HepG2 (cell line): ENCODE results near the gene RRP8. TPM values are rescaled to one million over a fixed set of nuclear protein-coding genes. Genes with fewer than 3 reads are reported as not detected.

Experiments used
- ATAC-seq: fragments of 200-7000 bp; cut with Tn5 transposase; 3 replicates; pipeline ENCODE4 v1.9.1; 2020; ENCODE audit warnings: mild to moderate bottlenecking, moderate library complexity
- BruUV-seq: library from RNA; stranded (reverse); fragments of 400-500 nt; replicated peaks from 2 replicates; lab custom pipeline; 2021; lab: Mats Ljungman, UMichigan
- CTCF ChIA-PET: fragments of 300-600 bp; formaldehyde crosslinking; extraction: SDS; loops from one replicate; lab custom pipeline; 2021; ENCODE audit warnings: low total read pairs, inconsistent platforms, low intra/inter-chr PET ratio; lab: Yijun Ruan, JAX
- POLR2A ChIA-PET: fragments of 350-600 bp; sonication (Branson Sonifier 250); formaldehyde crosslinking; loops from one replicate; lab custom pipeline; 2020; ENCODE audit warnings: antibody characterized with exemption, inconsistent platforms; lab: Yijun Ruan, JAX
- DNase-seq: peaks from one replicate; pipeline ENCODE4 v3.0.0-alpha.2; 2015; ENCODE audit warnings: low spot score
- FAIRE-seq: peaks from 3 replicates; lab custom pipeline; 2011; peaks lifted over from hg19 to GRCh38; lab: Jason Lieb, UNC
- H2AFZ ChIP-seq: one replicate; pipeline ENCODE4 v1.6.1; 2011; ENCODE audit warnings: low read length, inconsistent platforms
- H3K27ac ChIP-seq: fragments of 300-600 bp; 3 replicates; pipeline ENCODE4 v1.8.0; 2011; ENCODE audit warnings: mixed run types, mild to moderate bottlenecking, mixed read lengths, low read length, inconsistent platforms; ENCODE audit not compliant: insufficient read depth; ENCODE audit errors: extremely low read length
- H3K27me3 ChIP-seq, 2 experiments: fragments of 200-600 bp in 1 of 2; 2 replicates in 1 of 2; 3 replicates in 1 of 2; pipeline versions ENCODE4 v1.6.0 to v1.8.0; 2011; ENCODE audit warnings: low read length in 2 of 2, mild to moderate bottlenecking in 2 of 2, moderate library complexity in 2 of 2, inconsistent platforms in 1 of 2; ENCODE audit not compliant: insufficient read depth in 2 of 2, control insufficient read depth in 1 of 2
- H3K36me3 ChIP-seq, 2 experiments: fragments of 200-600 bp in 1 of 2; replicated peaks in 1 of 2; 2 replicates in 1 of 2; 3 replicates in 1 of 2; pipeline versions ENCODE4 v1.5.1 to v1.8.0; 2011; ENCODE audit warnings: low read length in 2 of 2, inconsistent platforms in 1 of 2; ENCODE audit not compliant: insufficient read depth in 2 of 2, control insufficient read depth in 1 of 2
- H3K4me1 ChIP-seq: 2 replicates; pipeline ENCODE4 v1.5.1; 2012; ENCODE audit warnings: low read length, inconsistent platforms; ENCODE audit not compliant: insufficient read depth
- H3K4me2 ChIP-seq: 2 replicates; pipeline ENCODE4 v1.6.0; 2011; ENCODE audit warnings: low read depth, low read length, inconsistent platforms
- H3K4me3 ChIP-seq, 3 experiments: fragments of 200-600 bp in 1 of 3; sonication (generic), shearing (Covaris generic) in 1 of 3; replicated peaks in 1 of 3; 2 replicates each; pipeline ENCODE4 v1.5.1; 2011 to 2016; ENCODE audit warnings: low read length in 3 of 3, inconsistent platforms in 2 of 3, low read depth in 2 of 3, mild to moderate bottlenecking in 2 of 3, control low read depth in 1 of 3, mixed read lengths in 1 of 3; ENCODE audit not compliant: insufficient read depth in 1 of 3
- H3K79me2 ChIP-seq: one replicate; pipeline ENCODE4 v1.6.1; 2011; ENCODE audit warnings: low read length, inconsistent platforms; ENCODE audit not compliant: insufficient read depth
- H3K9ac ChIP-seq: 2 replicates; pipeline ENCODE4 v1.6.0; 2011; ENCODE audit warnings: mild to moderate bottlenecking, low read depth, low read length, inconsistent platforms; ENCODE audit not compliant: insufficient read depth
- H3K9me3 ChIP-seq: 2 replicates; pipeline ENCODE4 v1.5.1; 2012; ENCODE audit warnings: mild to moderate bottlenecking, low read length
- H4K20me1 ChIP-seq: 2 replicates; pipeline ENCODE4 v1.6.0; 2011; ENCODE audit warnings: inconsistent platforms, mild to moderate bottlenecking, low read length, moderate library complexity; ENCODE audit not compliant: insufficient read depth
- ASH2L ChIP-seq: fragments of 300-600, 200-600 bp; sonication (generic); IDR thresholded peaks from 2 replicates; pipeline ENCODE4 v1.7.0; 2017; ENCODE audit warnings: low read depth, mild to moderate bottlenecking, moderate library complexity, mixed read lengths, low read length; ENCODE audit not compliant: insufficient read length
- BHLHE40 ChIP-seq: IDR thresholded peaks from 2 replicates; pipeline ENCODE4 v1.6.1; 2011; ENCODE audit warnings: low read length, improper control_type of control experiment
- CAMTA2 ChIP-seq: sonication (generic); formaldehyde crosslinking; IDR thresholded peaks from 2 replicates; pipeline ENCODE4 v1.4.0; 2020; ENCODE audit warnings: mild to moderate bottlenecking, missing genetic modification reagents, borderline replicate concordance
- ETV6 ChIP-seq: sonication (generic); formaldehyde crosslinking; conservative IDR thresholded peaks from 2 replicates; pipeline ENCODE4 v1.4.0; 2020; ENCODE audit warnings: missing genetic modification reagents
- FOXK2 ChIP-seq: fragments of 450-650 bp; IDR thresholded peaks from 2 replicates; pipeline ENCODE4 v1.6.1; 2016
- HNF4A ChIP-seq: sonication (generic); formaldehyde crosslinking; IDR thresholded peaks from 2 replicates; pipeline ENCODE4 v1.4.0; 2020; ENCODE audit warnings: missing genetic modification reagents
- KDM6A ChIP-seq: IDR thresholded peaks from 2 replicates; pipeline ENCODE4 v1.6.1; 2016; ENCODE audit warnings: low read depth
- NBN ChIP-seq: fragments of 450-650 bp; conservative IDR thresholded peaks from 2 replicates; pipeline ENCODE4 v1.6.1; 2017
- SUZ12 ChIP-seq: fragments of 150-350 bp; IDR thresholded peaks from 2 replicates; pipeline ENCODE4 v1.6.1; 2014; ENCODE audit warnings: low read depth, low read length
- ZC3H13 ChIP-seq: sonication (generic); formaldehyde crosslinking; IDR thresholded peaks from 2 replicates; pipeline ENCODE4 v1.8.1; 2023; ENCODE audit warnings: mild to moderate bottlenecking, missing genetic modification reagents, moderate library complexity
- ZKSCAN5 ChIP-seq: sonication (generic); formaldehyde crosslinking; IDR thresholded peaks from 2 replicates; pipeline ENCODE4 v1.5.1; 2020; ENCODE audit warnings: mild to moderate bottlenecking, missing genetic modification reagents
- ZNF484 ChIP-seq: sonication (generic); formaldehyde crosslinking; IDR thresholded peaks from 2 replicates; pipeline ENCODE4 v1.5.1; 2020; ENCODE audit warnings: mild to moderate bottlenecking, low read depth, missing genetic modification reagents, borderline replicate concordance
- ZNF589 ChIP-seq: sonication (generic); formaldehyde crosslinking; conservative IDR thresholded peaks from 2 replicates; pipeline ENCODE4 v1.8.0; 2022; ENCODE audit warnings: mild to moderate bottlenecking, moderate library complexity, missing genetic modification reagents
- WGBS: methylation state at CpG from one replicate; pipeline ENCODE4 v1.1.6; 2017; ENCODE audit warnings: low lambda C conversion rate; 5-methylcytosine and 5-hydroxymethylcytosine counted together
- in situ Hi-C: cut with HindIII; loops from 2 replicates; pipeline ENCODE4 v1.10.0; 2017; ENCODE audit warnings: low pct_unique_long_range_greater_than_20kb; ENCODE audit not compliant: extremely low pct_ligation_motif_present
- intact Hi-C: fragments of 100-400 bp; cut with micrococcal nuclease; formaldehyde crosslinking; loops from one replicate; pipeline ENCODE4 v1.10.0; 2022; ENCODE audit not compliant: unreplicated experiment
- polyA plus RNA-seq, 8 experiments: library from polyadenylated mRNA; depleted of rRNA in 3 of 8; stranded (reverse) in 7 of 8; unstranded in 1 of 8; fragments of >200 nt; fragmentation: Illumina TruSeq in 4 of 8; extraction: Trizol in 4 of 8; gene quantifications; 2 replicates each; pipeline versions ENCODE4 v1.2.1 to v1.2.3, GENCODE V29; 2011 to 2016; ENCODE audit warnings: low read depth in 4 of 8, missing spikeins in 1 of 8, mixed read lengths in 1 of 8; ENCODE audit not compliant: insufficient read depth in 1 of 8
- total RNA-seq, 5 experiments: library from RNA; depleted of rRNA; stranded (reverse); fragments of >200 nt; fragmentation: Illumina TruSeq; extraction: Trizol; gene quantifications; 2 replicates each; pipeline ENCODE4 v1.2.3, GENCODE V29; 2016; ENCODE audit warnings: low read depth in 1 of 5
- TF ChIP-seq, protein P1 (sequence below): sonication (generic); formaldehyde crosslinking; IDR thresholded peaks from 2 replicates; pipeline ENCODE4 v1.4.0; 2020; ENCODE audit warnings: missing genetic modification reagents, borderline replicate concordance
- TF ChIP-seq, protein P2 (sequence below): sonication (generic); formaldehyde crosslinking; IDR thresholded peaks from 2 replicates; pipeline ENCODE4 v1.9.0; 2022; ENCODE audit warnings: low read depth, missing genetic modification reagents
- TF ChIP-seq, protein P3 (sequence below): sonication (generic); IDR thresholded peaks from 2 replicates; pipeline ENCODE4 v1.6.1; 2016; ENCODE audit warnings: low read depth, borderline replicate concordance

The RRP8 gene
- total and polyA plus RNA-seq, 2 of the 13 experiments (the other 11 are each of a cell fraction or from before 2014, with no cell fraction given): 7.2 to 21.6 TPM

DNA sequence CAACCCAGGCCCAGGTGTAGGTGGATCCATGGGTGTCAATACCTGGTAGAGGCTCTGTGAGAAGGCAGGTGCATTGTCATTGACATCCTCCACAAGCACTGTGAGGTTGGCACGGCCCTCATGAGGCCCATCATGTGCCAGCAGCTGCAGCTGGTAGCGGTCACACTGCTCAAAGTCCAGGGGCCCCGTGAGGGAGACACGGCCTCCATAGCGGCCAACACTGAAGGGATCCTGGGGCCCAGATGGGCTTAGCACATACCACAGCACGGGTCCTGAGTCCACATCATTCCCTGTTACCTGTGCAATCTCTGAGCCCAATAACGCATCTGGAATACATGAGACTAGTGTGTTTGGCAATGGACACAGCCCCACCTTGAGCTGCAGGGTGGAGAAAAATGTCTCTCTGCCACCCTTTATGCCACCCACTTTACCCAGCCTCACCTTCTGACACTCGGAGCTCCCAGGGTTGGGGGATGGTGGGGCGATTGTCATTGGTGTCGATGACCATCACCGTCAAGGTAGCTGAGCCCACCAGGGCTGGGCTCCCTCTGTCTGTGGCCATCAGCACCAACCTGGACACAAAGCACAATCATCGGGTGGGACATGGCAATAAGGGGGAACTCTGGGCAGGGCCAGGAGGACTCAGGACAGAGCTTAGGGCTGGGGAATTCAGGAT lies 21.9 kb upstream of the RRP8 start:
- Histone ChIP-seq H3K4me2 (peak overlapping the region; percentile 44), H4K20me1 (no peaks in the 10 kb centered on the region), H3K27ac (no peak overlapping the region), H3K9ac (no peak overlapping the region), H3K9me3 (no peaks in the 10 kb centered on the region), H3K4me1 (peaks cover 21% of the 10 kb centered on the region), H2AFZ (no peak overlapping the region), H3K79me2 (no peaks in the 10 kb centered on the region), H3K27me3 (peaks cover 17 to 76% of the 10 kb centered on the region in 2 experiments), H3K4me3 (peak overlapping the region in 1 of 3 experiments; percentile 24; a peak in 1 of 6 replicates), H3K36me3 (no peaks in the 10 kb centered on the region)
- WGBS: 65% methylated on average over 6 of the region's 12 CpGs
- ChIA-PET CTCF (no interaction called here), POLR2A (interaction anchor here (1.0 to 5.5 kb wide), 3 partner anchors 10 to 58 kb away, joined by 3 to 24 read pairs (median 5); partner anchors contain the start of genes MRPL17 and TAF10)
- in situ Hi-C loops: no loop called here
- intact Hi-C loops: no loop called here
- FAIRE-seq (no peak), DNase-seq (peak; percentile 28), ATAC-seq (peak; percentile 50)
- no TSS peak for BruUV-seq
- TF ChIP-seq KDM6A (CRISPR knock-in tag) (peak; percentile 60; the same call in 1 of the 2 replicates), ZNF589 (CRISPR knock-in tag) (no peak), ETV6 (CRISPR knock-in tag) (no peak), HNF4A (CRISPR knock-in tag) (peak; percentile 78), SUZ12 (no peak), BHLHE40 (peak; percentile 72), NBN (no peak), ZC3H13 (CRISPR knock-in tag) (no peak), FOXK2 (no peak), CAMTA2 (no peak), ASH2L (peak; percentile 25), ZNF484 (CRISPR knock-in tag) (no peak), ZKSCAN5 (no peak)
- TF ChIP-seq, protein P1, sequence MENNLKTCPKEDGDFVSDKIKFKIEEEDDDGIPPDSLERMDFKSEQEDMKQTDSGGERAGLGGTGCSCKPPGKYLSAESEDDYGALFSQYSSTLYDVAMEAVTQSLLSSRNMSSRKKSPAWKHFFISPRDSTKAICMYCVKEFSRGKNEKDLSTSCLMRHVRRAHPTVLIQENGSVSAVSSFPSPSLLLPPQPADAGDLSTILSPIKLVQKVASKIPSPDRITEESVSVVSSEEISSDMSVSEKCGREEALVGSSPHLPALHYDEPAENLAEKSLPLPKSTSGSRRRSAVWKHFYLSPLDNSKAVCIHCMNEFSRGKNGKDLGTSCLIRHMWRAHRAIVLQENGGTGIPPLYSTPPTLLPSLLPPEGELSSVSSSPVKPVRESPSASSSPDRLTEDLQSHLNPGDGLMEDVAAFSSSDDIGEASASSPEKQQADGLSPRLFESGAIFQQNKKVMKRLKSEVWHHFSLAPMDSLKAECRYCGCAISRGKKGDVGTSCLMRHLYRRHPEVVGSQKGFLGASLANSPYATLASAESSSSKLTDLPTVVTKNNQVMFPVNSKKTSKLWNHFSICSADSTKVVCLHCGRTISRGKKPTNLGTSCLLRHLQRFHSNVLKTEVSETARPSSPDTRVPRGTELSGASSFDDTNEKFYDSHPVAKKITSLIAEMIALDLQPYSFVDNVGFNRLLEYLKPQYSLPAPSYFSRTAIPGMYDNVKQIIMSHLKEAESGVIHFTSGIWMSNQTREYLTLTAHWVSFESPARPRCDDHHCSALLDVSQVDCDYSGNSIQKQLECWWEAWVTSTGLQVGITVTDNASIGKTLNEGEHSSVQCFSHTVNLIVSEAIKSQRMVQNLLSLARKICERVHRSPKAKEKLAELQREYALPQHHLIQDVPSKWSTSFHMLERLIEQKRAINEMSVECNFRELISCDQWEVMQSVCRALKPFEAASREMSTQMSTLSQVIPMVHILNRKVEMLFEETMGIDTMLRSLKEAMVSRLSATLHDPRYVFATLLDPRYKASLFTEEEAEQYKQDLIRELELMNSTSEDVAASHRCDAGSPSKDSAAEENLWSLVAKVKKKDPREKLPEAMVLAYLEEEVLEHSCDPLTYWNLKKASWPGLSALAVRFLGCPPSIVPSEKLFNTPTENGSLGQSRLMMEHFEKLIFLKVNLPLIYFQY (CRISPR knock-in tag): no peak
- TF ChIP-seq, protein P2, sequence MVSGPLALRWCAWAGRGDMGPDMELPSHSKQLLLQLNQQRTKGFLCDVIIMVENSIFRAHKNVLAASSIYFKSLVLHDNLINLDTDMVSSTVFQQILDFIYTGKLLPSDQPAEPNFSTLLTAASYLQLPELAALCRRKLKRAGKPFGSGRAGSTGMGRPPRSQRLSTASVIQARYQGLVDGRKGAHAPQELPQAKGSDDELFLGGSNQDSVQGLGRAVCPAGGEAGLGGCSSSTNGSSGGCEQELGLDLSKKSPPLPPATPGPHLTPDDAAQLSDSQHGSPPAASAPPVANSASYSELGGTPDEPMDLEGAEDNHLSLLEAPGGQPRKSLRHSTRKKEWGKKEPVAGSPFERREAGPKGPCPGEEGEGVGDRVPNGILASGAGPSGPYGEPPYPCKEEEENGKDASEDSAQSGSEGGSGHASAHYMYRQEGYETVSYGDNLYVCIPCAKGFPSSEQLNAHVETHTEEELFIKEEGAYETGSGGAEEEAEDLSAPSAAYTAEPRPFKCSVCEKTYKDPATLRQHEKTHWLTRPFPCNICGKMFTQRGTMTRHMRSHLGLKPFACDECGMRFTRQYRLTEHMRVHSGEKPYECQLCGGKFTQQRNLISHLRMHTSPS (CRISPR knock-in tag): peak; percentile 90
- TF ChIP-seq, protein P3, sequence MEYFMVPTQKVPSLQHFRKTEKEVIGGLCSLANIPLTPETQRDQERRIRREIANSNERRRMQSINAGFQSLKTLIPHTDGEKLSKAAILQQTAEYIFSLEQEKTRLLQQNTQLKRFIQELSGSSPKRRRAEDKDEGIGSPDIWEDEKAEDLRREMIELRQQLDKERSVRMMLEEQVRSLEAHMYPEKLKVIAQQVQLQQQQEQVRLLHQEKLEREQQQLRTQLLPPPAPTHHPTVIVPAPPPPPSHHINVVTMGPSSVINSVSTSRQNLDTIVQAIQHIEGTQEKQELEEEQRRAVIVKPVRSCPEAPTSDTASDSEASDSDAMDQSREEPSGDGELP: peak; percentile 54; the same call in 1 of the 2 replicates
